Neural cell (in vitro differentiated cells): ENCODE results near the gene MOSMO. TPM values are rescaled to one million over a fixed set of nuclear protein-coding genes. Genes with fewer than 3 reads are reported as not detected.
"Not testable (repeated sequence)": the region's sequence is repeated elsewhere in the genome, so short reads cannot be mapped to it uniquely, and the experiment has no call there.

ENCODE experiments used
- H2AFZ ChIP-seq: fragments of 200-600, 300-800 bp; sonication (generic), shearing (Covaris generic); 2 replicates; pipeline ENCODE4 v1.6.0; 2014; ENCODE audit warnings: low read depth, mild to moderate bottlenecking, antibody characterized with exemption, low read length, moderate library complexity
- H3F3A ChIP-seq: fragments of 200-600 bp; shearing (Covaris generic); 2 replicates; pipeline ENCODE4 v1.6.1; 2016; ENCODE audit warnings: mild to moderate bottlenecking, moderate library complexity, mixed read lengths, antibody characterized with exemption, low read length; ENCODE audit not compliant: insufficient read depth, poor library complexity, severe bottlenecking
- H3K27ac ChIP-seq: fragments of 200-600, 300-800 bp; sonication (generic), shearing (Covaris generic); 2 replicates; pipeline ENCODE4 v1.5.1; 2014; ENCODE audit warnings: mild to moderate bottlenecking, low read length, moderate library complexity
- H3K27me3 ChIP-seq: fragments of 300-800, 200-600 bp; sonication (generic), shearing (Covaris generic); 2 replicates; pipeline ENCODE4 v1.6.0; 2014; ENCODE audit warnings: mild to moderate bottlenecking, low read depth, low read length, moderate library complexity; ENCODE audit not compliant: insufficient read depth
- H3K36me3 ChIP-seq: fragments of 300-800, 200-600 bp; sonication (generic), shearing (Covaris generic); 2 replicates; pipeline ENCODE4 v1.5.1; 2014; ENCODE audit warnings: mild to moderate bottlenecking, antibody characterized with exemption, low read length, moderate library complexity; ENCODE audit not compliant: insufficient read depth
- H3K4me2 ChIP-seq: fragments of 300-800, 200-600 bp; sonication (generic), shearing (Covaris generic); 2 replicates; pipeline ENCODE4 v1.6.0; 2014; ENCODE audit warnings: mild to moderate bottlenecking, low read length
- H3K4me3 ChIP-seq: fragments of 300-800, 200-600 bp; sonication (generic), shearing (Covaris generic); 2 replicates; pipeline ENCODE4 v1.5.1; 2014; ENCODE audit warnings: mild to moderate bottlenecking, low read length, moderate library complexity
- H3K79me2 ChIP-seq: fragments of 200-600 bp; shearing (Covaris generic); replicated peaks from 2 replicates; pipeline ENCODE4 v1.6.0; 2014; ENCODE audit warnings: mild to moderate bottlenecking, low read length, moderate library complexity; ENCODE audit not compliant: insufficient read depth
- H3K9ac ChIP-seq: fragments of 300-800, 200-600 bp; sonication (generic), shearing (Covaris generic); 2 replicates; pipeline ENCODE4 v1.6.1; 2016; ENCODE audit warnings: mild to moderate bottlenecking, low read length, mixed read lengths
- H3K9me2 ChIP-seq: fragments of 200-600 bp; shearing (Covaris generic); 2 replicates; pipeline ENCODE4 v1.6.1; 2016; ENCODE audit warnings: mild to moderate bottlenecking, low read length, mixed read lengths; ENCODE audit not compliant: insufficient read depth
- H3K9me3 ChIP-seq: fragments of 200-600, 300-800 bp; sonication (generic), shearing (Covaris generic); 2 replicates; pipeline ENCODE4 v1.6.1; 2016; ENCODE audit warnings: mild to moderate bottlenecking, mixed run types, low read length, moderate library complexity, mixed read lengths
- H4K20me1 ChIP-seq: fragments of 200-600 bp; shearing (Covaris generic); 2 replicates; pipeline ENCODE4 v1.6.1; 2016; ENCODE audit warnings: mild to moderate bottlenecking, mixed run types; ENCODE audit not compliant: insufficient read depth
- EP300 ChIP-seq: fragments of 450-650 bp; conservative IDR thresholded peaks from 2 replicates; pipeline ENCODE4 v1.6.1; 2014; ENCODE audit warnings: antibody characterized with exemption, mild to moderate bottlenecking, moderate library complexity; ENCODE audit not compliant: poor library complexity, severe bottlenecking
- EZH2 ChIP-seq: fragments of 200-600, 300-800 bp; shearing (Covaris generic), sonication (generic); IDR thresholded peaks from 2 replicates; pipeline ENCODE4 v1.6.1; 2014; ENCODE audit warnings: antibody characterized with exemption, low read length, borderline replicate concordance, mild to moderate bottlenecking; ENCODE audit not compliant: insufficient read depth, poor library complexity, severe bottlenecking
- MXI1 ChIP-seq: fragments of 450-650 bp; conservative IDR thresholded peaks from 2 replicates; pipeline ENCODE4 v1.6.1; 2014; ENCODE audit warnings: antibody characterized with exemption, mild to moderate bottlenecking; ENCODE audit not compliant: poor library complexity, severe bottlenecking
- POLR2AphosphoS5 ChIP-seq: IDR thresholded peaks from 2 replicates; pipeline ENCODE4 v1.6.1; 2012
- RAD21 ChIP-seq: fragments of 450-650 bp; conservative IDR thresholded peaks from 2 replicates; pipeline ENCODE4 v1.6.1; 2014; ENCODE audit warnings: antibody characterized with exemption, mild to moderate bottlenecking, moderate library complexity
- SMC3 ChIP-seq: fragments of 450-650 bp; conservative IDR thresholded peaks from 2 replicates; pipeline ENCODE4 v1.6.1; 2014; ENCODE audit warnings: antibody characterized with exemption, mild to moderate bottlenecking, moderate library complexity; ENCODE audit not compliant: poor library complexity
- TAF1 ChIP-seq: IDR thresholded peaks from 2 replicates; pipeline ENCODE4 v1.6.1; 2012; ENCODE audit warnings: low read depth
- polyA plus RNA-seq: library from polyadenylated mRNA; depleted of rRNA; stranded (reverse); fragments of >200 nt; gene quantifications from 2 replicates; pipeline ENCODE4 v1.2.3, GENCODE V29; 2014
- TF ChIP-seq, protein P1 (sequence below): IDR thresholded peaks from 2 replicates; pipeline ENCODE4 v1.6.1; 2012; ENCODE audit warnings: borderline replicate concordance
- TF ChIP-seq, protein P2 (sequence below): fragments of 450-650 bp; IDR thresholded peaks from 2 replicates; pipeline ENCODE4 v1.5.1; 2014; ENCODE audit warnings: antibody characterized with exemption, mild to moderate bottlenecking, moderate library complexity; ENCODE audit not compliant: poor library complexity, severe bottlenecking

Gene MOSMO
- polyA plus RNA-seq, 1 donor from 2014 or later: 56.3 TPM

DNA sequence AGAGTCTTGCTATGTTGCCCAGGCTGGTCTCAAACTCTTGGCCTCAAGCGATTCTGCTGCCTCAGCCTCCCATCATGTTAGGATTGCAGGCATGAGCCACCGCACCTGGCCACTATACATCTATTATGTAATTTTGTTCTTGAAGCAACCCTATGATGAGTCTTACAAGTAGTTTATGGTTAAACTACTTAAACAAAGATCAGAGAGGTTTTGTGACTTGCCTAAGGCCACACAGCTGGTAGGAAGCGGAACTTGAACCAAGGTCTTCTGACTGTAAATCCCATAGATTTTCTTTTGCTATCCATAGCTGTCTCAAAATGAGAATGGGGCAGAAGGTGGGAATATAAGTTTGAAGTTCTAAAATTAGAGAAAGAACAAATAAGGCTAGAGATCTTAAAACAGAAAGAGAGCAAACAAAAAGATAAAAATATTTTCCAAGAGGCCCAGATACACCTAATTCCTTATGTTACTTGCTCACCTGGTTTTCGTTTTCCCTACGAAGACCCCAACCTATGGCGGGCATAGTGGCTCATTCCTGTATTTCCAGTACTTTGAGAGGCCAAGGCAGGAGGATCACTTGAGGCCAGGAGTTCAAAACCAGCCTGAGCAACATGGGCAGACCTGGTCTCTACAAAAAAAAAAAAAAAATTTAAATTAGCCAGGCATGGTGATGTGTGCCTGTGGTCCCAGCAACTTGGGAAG lies 116.8 kb downstream of the MOSMO start:
- H3K9ac ChIP-seq: no peak overlapping the region
- H4K20me1 ChIP-seq: no peaks in the 10 kb centered on the region
- H3K79me2 ChIP-seq: no peaks in the 10 kb centered on the region
- no peak overlapping the region for H3K4me2 ChIP-seq
- no peaks in the 10 kb centered on the region for H3K9me3 ChIP-seq
- H3K9me2 ChIP-seq: no peaks in the 10 kb centered on the region
- TF ChIP-seq EZH2 (no peak), POLR2AphosphoS5 (no peak), SMC3 (no peak), TAF1 (no peak), EP300 (no peak), RAD21 (no peak), MXI1 (no peak)
- TF ChIP-seq, protein P1, sequence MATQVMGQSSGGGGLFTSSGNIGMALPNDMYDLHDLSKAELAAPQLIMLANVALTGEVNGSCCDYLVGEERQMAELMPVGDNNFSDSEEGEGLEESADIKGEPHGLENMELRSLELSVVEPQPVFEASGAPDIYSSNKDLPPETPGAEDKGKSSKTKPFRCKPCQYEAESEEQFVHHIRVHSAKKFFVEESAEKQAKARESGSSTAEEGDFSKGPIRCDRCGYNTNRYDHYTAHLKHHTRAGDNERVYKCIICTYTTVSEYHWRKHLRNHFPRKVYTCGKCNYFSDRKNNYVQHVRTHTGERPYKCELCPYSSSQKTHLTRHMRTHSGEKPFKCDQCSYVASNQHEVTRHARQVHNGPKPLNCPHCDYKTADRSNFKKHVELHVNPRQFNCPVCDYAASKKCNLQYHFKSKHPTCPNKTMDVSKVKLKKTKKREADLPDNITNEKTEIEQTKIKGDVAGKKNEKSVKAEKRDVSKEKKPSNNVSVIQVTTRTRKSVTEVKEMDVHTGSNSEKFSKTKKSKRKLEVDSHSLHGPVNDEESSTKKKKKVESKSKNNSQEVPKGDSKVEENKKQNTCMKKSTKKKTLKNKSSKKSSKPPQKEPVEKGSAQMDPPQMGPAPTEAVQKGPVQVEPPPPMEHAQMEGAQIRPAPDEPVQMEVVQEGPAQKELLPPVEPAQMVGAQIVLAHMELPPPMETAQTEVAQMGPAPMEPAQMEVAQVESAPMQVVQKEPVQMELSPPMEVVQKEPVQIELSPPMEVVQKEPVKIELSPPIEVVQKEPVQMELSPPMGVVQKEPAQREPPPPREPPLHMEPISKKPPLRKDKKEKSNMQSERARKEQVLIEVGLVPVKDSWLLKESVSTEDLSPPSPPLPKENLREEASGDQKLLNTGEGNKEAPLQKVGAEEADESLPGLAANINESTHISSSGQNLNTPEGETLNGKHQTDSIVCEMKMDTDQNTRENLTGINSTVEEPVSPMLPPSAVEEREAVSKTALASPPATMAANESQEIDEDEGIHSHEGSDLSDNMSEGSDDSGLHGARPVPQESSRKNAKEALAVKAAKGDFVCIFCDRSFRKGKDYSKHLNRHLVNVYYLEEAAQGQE: no peak
- TF ChIP-seq, protein P2, sequence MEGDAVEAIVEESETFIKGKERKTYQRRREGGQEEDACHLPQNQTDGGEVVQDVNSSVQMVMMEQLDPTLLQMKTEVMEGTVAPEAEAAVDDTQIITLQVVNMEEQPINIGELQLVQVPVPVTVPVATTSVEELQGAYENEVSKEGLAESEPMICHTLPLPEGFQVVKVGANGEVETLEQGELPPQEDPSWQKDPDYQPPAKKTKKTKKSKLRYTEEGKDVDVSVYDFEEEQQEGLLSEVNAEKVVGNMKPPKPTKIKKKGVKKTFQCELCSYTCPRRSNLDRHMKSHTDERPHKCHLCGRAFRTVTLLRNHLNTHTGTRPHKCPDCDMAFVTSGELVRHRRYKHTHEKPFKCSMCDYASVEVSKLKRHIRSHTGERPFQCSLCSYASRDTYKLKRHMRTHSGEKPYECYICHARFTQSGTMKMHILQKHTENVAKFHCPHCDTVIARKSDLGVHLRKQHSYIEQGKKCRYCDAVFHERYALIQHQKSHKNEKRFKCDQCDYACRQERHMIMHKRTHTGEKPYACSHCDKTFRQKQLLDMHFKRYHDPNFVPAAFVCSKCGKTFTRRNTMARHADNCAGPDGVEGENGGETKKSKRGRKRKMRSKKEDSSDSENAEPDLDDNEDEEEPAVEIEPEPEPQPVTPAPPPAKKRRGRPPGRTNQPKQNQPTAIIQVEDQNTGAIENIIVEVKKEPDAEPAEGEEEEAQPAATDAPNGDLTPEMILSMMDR: no peak
- no peaks in the 10 kb centered on the region for H3K27me3 ChIP-seq
- no peaks in the 10 kb centered on the region for H3F3A ChIP-seq
- no peaks in the 10 kb centered on the region for H3K36me3 ChIP-seq
- H2AFZ ChIP-seq: no peak overlapping the region
- H3K27ac ChIP-seq: no peak overlapping the region
- H3K4me3 ChIP-seq: no peak overlapping the region

DNA sequence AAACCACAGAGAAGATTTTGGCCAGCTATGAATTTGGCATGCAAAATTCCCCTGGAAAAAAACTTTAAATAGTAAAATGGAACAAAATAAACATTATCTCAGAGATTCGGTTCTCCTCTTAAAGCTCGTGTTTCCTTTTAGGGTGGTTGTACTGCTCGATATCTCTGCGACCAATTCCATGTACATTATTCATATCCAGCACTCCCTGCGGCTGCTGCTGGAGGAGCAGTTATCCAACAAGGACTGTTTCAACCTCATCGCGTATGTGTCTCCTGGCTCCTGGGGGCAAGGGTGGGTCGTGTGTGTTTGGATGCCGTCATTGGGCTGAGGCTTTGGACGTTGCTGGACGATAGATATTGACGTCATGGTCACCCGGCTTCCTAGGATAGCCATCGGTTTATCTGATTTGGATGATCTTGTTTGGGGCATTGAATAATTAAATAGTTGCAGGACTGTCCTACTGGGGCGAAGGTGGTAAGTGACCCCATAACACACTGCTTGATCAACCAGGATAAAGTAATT lies 118.2 kb downstream of the MOSMO start:
- no peaks in the 10 kb centered on the region for H3F3A ChIP-seq
- H3K9me2 ChIP-seq: no peaks in the 10 kb centered on the region
- no peak for TF ChIP-seq RAD21
- no peak for TF ChIP-seq EZH2
- TF ChIP-seq MXI1: no peak
- TF ChIP-seq, protein P2: no peak
- no peak for TF ChIP-seq TAF1
- no peak for TF ChIP-seq POLR2AphosphoS5
- no peak for TF ChIP-seq EP300
- TF ChIP-seq SMC3: no peak
- TF ChIP-seq, protein P1: no peak
- H2AFZ ChIP-seq: no peak overlapping the region
- H3K79me2 ChIP-seq: no peaks in the 10 kb centered on the region
- H3K4me2 ChIP-seq: no peak overlapping the region
- H3K9me3 ChIP-seq: no peaks in the 10 kb centered on the region
- H3K27me3 ChIP-seq: no peaks in the 10 kb centered on the region
- H3K36me3 ChIP-seq: no peaks in the 10 kb centered on the region
- H3K4me3 ChIP-seq: no peak overlapping the region
- no peak overlapping the region for H3K9ac ChIP-seq
- H4K20me1 ChIP-seq: no peaks in the 10 kb centered on the region
- H3K27ac ChIP-seq: no peak overlapping the region

DNA sequence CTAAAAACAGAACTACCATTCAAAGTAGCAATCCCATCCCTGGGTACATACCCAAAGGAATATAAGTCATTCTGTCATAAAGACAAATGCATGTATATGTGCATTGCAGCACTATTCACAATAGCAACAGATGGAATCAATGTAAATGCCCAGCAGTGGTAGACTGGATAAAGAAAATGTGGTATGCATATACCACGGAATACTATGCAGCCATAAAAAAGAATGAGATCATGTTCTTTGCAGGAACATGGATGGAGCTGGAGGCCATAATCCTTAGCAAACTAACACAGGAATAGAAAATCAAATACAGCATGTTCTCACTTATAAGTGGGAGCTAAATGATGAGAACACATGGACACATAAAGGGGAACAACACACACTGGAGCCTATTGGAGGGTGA lies 120.6 kb downstream of the MOSMO start:
- not testable (repeated sequence) for H3K27ac ChIP-seq, H3F3A ChIP-seq, H4K20me1 ChIP-seq, H3K4me2 ChIP-seq, H3K36me3 ChIP-seq, H2AFZ ChIP-seq, H3K9me3 ChIP-seq, H3K9me2 ChIP-seq, H3K9ac ChIP-seq, H3K79me2 ChIP-seq, H3K4me3 ChIP-seq, H3K27me3 ChIP-seq
